Liver (tissue), 3 donors: ENCODE measurements around the gene ST3GAL2.

ENCODE experiments used
- GABPA ChIP-seq, 2 donors: IDR thresholded peaks in 1 of 2; conservative IDR thresholded peaks in 1 of 2; 2 replicates each; pipeline ENCODE4 v1.6.1; 2016; ENCODE audit warnings: antibody characterized with exemption in 2 of 2, mild to moderate bottlenecking in 1 of 2, moderate library complexity in 1 of 2
- HNF4G ChIP-seq: IDR thresholded peaks from 2 replicates; pipeline ENCODE4 v1.6.1; 2016; ENCODE audit warnings: antibody characterized with exemption
- JUND ChIP-seq, 2 donors: IDR thresholded peaks; 2 replicates each; pipeline ENCODE4 v1.6.1; 2016; ENCODE audit warnings: antibody characterized with exemption in 2 of 2
- RAD21 ChIP-seq, 2 donors: IDR thresholded peaks; 2 replicates each; pipeline ENCODE4 v1.6.1; 2016; ENCODE audit warnings: antibody characterized with exemption in 2 of 2, mild to moderate bottlenecking in 2 of 2
- SP1 ChIP-seq: IDR thresholded peaks from 2 replicates; pipeline ENCODE4 v1.6.1; 2018; ENCODE audit warnings: antibody characterized with exemption, mild to moderate bottlenecking
- TAF1 ChIP-seq: conservative IDR thresholded peaks from 2 replicates; pipeline ENCODE4 v1.6.1; 2016; ENCODE audit warnings: antibody characterized with exemption, mild to moderate bottlenecking
- YY1 ChIP-seq: IDR thresholded peaks from 2 replicates; pipeline ENCODE4 v1.6.1; 2016; ENCODE audit warnings: antibody characterized with exemption, mild to moderate bottlenecking
- TF ChIP-seq, protein P1 (sequence below): fragments of 150-350 bp; IDR thresholded peaks from 2 replicates; pipeline ENCODE4 v1.5.1; 2017; ENCODE audit warnings: improper control_type of control experiment, low read depth, low read length; ENCODE audit not compliant: missing input control
- TF ChIP-seq, protein P2 (sequence below): IDR thresholded peaks from 2 replicates; pipeline ENCODE4 v1.6.1; 2016; ENCODE audit warnings: antibody characterized with exemption
- donor health status: healthy.
- donor health status: healthy.

DNA sequence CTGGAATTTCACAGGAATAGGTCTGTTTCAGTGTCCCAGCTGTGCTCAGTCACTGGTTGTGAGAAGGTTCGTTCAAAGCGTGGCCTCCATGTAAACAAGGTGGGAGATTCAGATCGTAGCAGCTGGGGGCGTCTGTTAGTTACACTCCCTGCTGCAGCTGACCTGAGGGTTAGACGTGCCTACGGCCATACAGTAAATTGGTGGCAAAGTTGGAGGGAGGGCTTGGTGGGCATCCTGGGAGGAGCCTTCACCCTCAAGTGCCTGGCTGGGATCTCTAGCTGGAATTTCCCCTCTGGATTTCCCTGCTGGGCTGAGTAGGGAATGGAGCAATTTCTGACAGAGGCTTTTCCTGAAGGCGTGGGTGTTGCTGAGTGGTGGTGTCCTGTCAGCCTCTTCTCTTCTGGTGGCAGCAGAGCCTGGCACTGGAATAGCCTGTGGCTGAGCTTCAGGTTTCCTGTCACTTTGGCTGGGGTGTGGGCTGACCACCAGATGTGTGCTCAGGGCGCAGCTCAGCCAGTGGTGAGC is 21.9 kb upstream of the ST3GAL2 start:
- TF ChIP-seq, protein P1, sequence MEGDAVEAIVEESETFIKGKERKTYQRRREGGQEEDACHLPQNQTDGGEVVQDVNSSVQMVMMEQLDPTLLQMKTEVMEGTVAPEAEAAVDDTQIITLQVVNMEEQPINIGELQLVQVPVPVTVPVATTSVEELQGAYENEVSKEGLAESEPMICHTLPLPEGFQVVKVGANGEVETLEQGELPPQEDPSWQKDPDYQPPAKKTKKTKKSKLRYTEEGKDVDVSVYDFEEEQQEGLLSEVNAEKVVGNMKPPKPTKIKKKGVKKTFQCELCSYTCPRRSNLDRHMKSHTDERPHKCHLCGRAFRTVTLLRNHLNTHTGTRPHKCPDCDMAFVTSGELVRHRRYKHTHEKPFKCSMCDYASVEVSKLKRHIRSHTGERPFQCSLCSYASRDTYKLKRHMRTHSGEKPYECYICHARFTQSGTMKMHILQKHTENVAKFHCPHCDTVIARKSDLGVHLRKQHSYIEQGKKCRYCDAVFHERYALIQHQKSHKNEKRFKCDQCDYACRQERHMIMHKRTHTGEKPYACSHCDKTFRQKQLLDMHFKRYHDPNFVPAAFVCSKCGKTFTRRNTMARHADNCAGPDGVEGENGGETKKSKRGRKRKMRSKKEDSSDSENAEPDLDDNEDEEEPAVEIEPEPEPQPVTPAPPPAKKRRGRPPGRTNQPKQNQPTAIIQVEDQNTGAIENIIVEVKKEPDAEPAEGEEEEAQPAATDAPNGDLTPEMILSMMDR: no peak
- no peak for TF ChIP-seq HNF4G
- TF ChIP-seq SP1: no peak
- TF ChIP-seq RAD21 (IDR thresholded peaks at IDR 0.05): no peak
- TF ChIP-seq YY1: no peak
- no peak for TF ChIP-seq TAF1
- TF ChIP-seq, protein P2, sequence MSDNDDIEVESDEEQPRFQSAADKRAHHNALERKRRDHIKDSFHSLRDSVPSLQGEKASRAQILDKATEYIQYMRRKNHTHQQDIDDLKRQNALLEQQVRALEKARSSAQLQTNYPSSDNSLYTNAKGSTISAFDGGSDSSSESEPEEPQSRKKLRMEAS: no peak
- TF ChIP-seq JUND (IDR thresholded peaks at IDR 0.05): no peak
- TF ChIP-seq GABPA (IDR thresholded peaks at IDR 0.05 in 1 of 2, conservative IDR thresholded peaks at IDR 0.05 in 1 of 2): no peak
